Loucy (cell line): ENCODE data around the gene MYO5B.

ENCODE experiments used
- H2AFZ ChIP-seq: fragments of 200-600 bp; sonication (generic); 2 replicates; pipeline ENCODE4 v1.6.0; 2016; ENCODE audit warnings: antibody characterized with exemption, mild to moderate bottlenecking, low read length, moderate library complexity
- H3F3A ChIP-seq: fragments of 200-600 bp; 2 replicates; pipeline ENCODE4 v1.6.0; 2016; ENCODE audit warnings: antibody characterized with exemption, low read depth, mild to moderate bottlenecking
- H3K27me3 ChIP-seq: fragments of 200-600 bp; sonication (generic); 2 replicates; pipeline ENCODE4 v1.6.1; 2014; ENCODE audit warnings: low read length, mild to moderate bottlenecking; ENCODE audit not compliant: insufficient read depth, poor library complexity, severe bottlenecking
- H3K36me3 ChIP-seq: fragments of 200-600 bp; sonication (generic); 2 replicates; pipeline ENCODE4 v1.6.1; 2016; ENCODE audit warnings: low read length; ENCODE audit not compliant: insufficient read depth
- H3K4me1 ChIP-seq: fragments of 200-600 bp; sonication (generic); 2 replicates; pipeline ENCODE4 v1.5.1; 2014; ENCODE audit warnings: low read length, mild to moderate bottlenecking; ENCODE audit not compliant: insufficient read depth, poor library complexity, severe bottlenecking
- H3K4me2 ChIP-seq: fragments of 200-600 bp; sonication (generic); 2 replicates; pipeline ENCODE4 v1.6.0; 2014; ENCODE audit warnings: antibody characterized with exemption, low read length, low read depth, mild to moderate bottlenecking; ENCODE audit not compliant: poor library complexity, severe bottlenecking
- H3K4me3 ChIP-seq: fragments of 200-600 bp; sonication (generic); 2 replicates; pipeline ENCODE4 v1.5.1; 2014; ENCODE audit warnings: low read length, mild to moderate bottlenecking, mixed read lengths; ENCODE audit not compliant: poor library complexity, severe bottlenecking
- H3K79me2 ChIP-seq: fragments of 200-600 bp; sonication (generic); 2 replicates; pipeline ENCODE4 v1.6.1; 2014; ENCODE audit warnings: low read length; ENCODE audit not compliant: insufficient read depth
- H3K9ac ChIP-seq: fragments of 200-600 bp; sonication (generic); 2 replicates; pipeline ENCODE4 v1.6.0; 2014; ENCODE audit warnings: mild to moderate bottlenecking, low read depth, low read length, moderate library complexity; ENCODE audit not compliant: poor library complexity, severe bottlenecking
- H3K9me2 ChIP-seq: fragments of 200-600 bp; sonication (generic); replicated peaks from 2 replicates; pipeline ENCODE4 v1.6.1; 2016; ENCODE audit warnings: low read depth, low read length, mixed read lengths
- H3K9me3 ChIP-seq: fragments of 200-600 bp; sonication (generic); 2 replicates; pipeline ENCODE4 v1.6.1; 2014; ENCODE audit warnings: mild to moderate bottlenecking, antibody characterized with exemption, low read length, low read depth; ENCODE audit not compliant: insufficient read depth
- H4K20me1 ChIP-seq: fragments of 200-600 bp; sonication (generic); 2 replicates; pipeline ENCODE4 v1.6.0; 2014; ENCODE audit warnings: antibody characterized with exemption, low read length, mild to moderate bottlenecking; ENCODE audit not compliant: insufficient read depth, poor library complexity, severe bottlenecking
- EZH2phosphoT487 ChIP-seq: fragments of 200-600 bp; IDR thresholded peaks from 2 replicates; pipeline ENCODE4 v1.6.1; 2018; ENCODE audit warnings: antibody characterized with exemption, mild to moderate bottlenecking, moderate library complexity, borderline replicate concordance
- TF ChIP-seq, protein P1 (sequence below): fragments of 200-600 bp; sonication (generic); conservative IDR thresholded peaks from 2 replicates; pipeline ENCODE4 v1.5.1; 2014; ENCODE audit warnings: mild to moderate bottlenecking, antibody characterized with exemption, low read length

Gene MYO5B

GRCh38 chr18:49910986-49911385 lies 284.0 kb downstream of the MYO5B start:
- TF ChIP-seq, protein P1, sequence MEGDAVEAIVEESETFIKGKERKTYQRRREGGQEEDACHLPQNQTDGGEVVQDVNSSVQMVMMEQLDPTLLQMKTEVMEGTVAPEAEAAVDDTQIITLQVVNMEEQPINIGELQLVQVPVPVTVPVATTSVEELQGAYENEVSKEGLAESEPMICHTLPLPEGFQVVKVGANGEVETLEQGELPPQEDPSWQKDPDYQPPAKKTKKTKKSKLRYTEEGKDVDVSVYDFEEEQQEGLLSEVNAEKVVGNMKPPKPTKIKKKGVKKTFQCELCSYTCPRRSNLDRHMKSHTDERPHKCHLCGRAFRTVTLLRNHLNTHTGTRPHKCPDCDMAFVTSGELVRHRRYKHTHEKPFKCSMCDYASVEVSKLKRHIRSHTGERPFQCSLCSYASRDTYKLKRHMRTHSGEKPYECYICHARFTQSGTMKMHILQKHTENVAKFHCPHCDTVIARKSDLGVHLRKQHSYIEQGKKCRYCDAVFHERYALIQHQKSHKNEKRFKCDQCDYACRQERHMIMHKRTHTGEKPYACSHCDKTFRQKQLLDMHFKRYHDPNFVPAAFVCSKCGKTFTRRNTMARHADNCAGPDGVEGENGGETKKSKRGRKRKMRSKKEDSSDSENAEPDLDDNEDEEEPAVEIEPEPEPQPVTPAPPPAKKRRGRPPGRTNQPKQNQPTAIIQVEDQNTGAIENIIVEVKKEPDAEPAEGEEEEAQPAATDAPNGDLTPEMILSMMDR = no peak
- TF ChIP-seq EZH2phosphoT487 = no peak

DNA sequence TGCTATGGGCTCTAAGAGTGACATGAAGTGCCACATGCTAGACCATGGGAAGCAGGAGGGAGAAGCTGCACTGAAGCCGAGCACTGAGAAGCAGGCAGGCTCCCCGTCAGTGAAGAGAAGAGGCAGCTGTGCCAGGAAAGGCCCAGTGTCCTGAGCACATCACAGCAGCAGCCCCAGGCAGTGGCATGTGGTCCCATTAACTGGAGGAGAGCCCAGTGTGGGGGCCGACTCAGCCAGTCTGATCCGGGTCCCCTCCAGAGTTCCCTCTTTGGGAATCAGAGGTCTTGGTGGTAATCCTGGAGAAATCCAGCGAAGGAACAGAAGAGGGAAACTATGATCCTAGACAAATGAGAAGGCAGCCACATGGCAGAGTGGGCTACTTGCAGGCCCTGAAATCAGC lies 284.9 kb downstream of the MYO5B start:
- TF ChIP-seq EZH2phosphoT487 = no peak
- TF ChIP-seq, protein P1 = no peak

More at GRCh38 chr18:49910986-49911385, 284.0 kb downstream of the MYO5B start:
- no peaks in the 10 kb centered on the region for H3F3A ChIP-seq
- no peaks in the 10 kb centered on the region; the same call in 1 of the 2 replicates for H3K9me3 ChIP-seq
- no peaks in the 10 kb centered on the region for H3K79me2 ChIP-seq
- H3K9me2 ChIP-seq = no peaks in the 10 kb centered on the region
- H3K9ac ChIP-seq = no peak overlapping the region
- no peak overlapping the region for H2AFZ ChIP-seq
- no peaks in the 10 kb centered on the region for H4K20me1 ChIP-seq
- no peak overlapping the region for H3K4me2 ChIP-seq
- no peak overlapping the region for H3K4me3 ChIP-seq
- no peaks in the 10 kb centered on the region for H3K27me3 ChIP-seq
- no peaks in the 10 kb centered on the region for H3K4me1 ChIP-seq
- H3K36me3 ChIP-seq = no peaks in the 10 kb centered on the region

DNA sequence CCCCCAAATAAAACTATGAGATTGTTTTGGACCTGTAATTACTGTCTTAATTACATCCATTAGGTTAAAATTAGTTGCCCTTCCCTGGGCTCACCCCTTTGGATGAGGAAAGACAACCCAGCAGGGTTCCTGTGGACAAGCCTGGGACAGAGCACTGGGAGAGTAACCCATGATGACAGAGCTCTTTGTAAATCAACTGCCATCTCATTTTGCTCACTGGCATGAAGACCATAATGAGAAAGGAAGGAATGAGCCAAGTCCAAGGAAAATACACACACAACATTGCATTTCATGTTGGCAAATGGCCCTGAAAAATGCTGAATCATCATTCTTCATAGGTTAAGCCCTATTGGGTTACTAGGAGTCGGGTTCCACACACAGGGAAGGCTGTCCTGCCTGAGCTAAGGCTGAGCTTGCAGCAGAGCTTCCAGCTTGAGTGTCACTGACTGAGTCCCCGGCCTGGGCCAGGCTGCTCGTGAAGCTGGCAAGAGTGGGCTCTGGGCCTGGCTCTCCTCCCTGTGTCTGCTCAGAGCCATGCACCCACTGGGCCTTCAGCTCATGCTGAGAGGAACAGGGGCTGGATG lies 287.5 kb downstream of the MYO5B start:
- Histone ChIP-seq H4K20me1 (no peaks in the 10 kb centered on the region), H3K9ac (no peak overlapping the region), H3K27me3 (no peaks in the 10 kb centered on the region), H3K36me3 (no peaks in the 10 kb centered on the region), H3K79me2 (no peaks in the 10 kb centered on the region), H3K4me1 (no peaks in the 10 kb centered on the region), H2AFZ (no peak overlapping the region), H3K9me3 (no peaks in the 10 kb centered on the region), H3F3A (no peaks in the 10 kb centered on the region), H3K4me3 (no peak overlapping the region), H3K4me2 (no peak overlapping the region), H3K9me2 (no peaks in the 10 kb centered on the region)
- TF ChIP-seq EZH2phosphoT487 = no peak
- TF ChIP-seq, protein P1 = no peak

More for the DNA sequence above, 284.9 kb downstream of the MYO5B start:
- H3F3A ChIP-seq = no peaks in the 10 kb centered on the region
- H3K36me3 ChIP-seq = no peaks in the 10 kb centered on the region
- H3K4me2 ChIP-seq = no peak overlapping the region
- no peaks in the 10 kb centered on the region for H4K20me1 ChIP-seq
- no peak overlapping the region for H2AFZ ChIP-seq
- no peaks in the 10 kb centered on the region for H3K9me2 ChIP-seq
- H3K9ac ChIP-seq = no peak overlapping the region
- no peaks in the 10 kb centered on the region for H3K4me1 ChIP-seq
- no peak overlapping the region for H3K4me3 ChIP-seq
- no peaks in the 10 kb centered on the region for H3K79me2 ChIP-seq
- H3K9me3 ChIP-seq = no peaks in the 10 kb centered on the region; the same call in 1 of the 2 replicates
- H3K27me3 ChIP-seq = no peaks in the 10 kb centered on the region
